ES-I3 (cell line): ENCODE data around the gene HHIPL2.

ENCODE experiments used
- H3K36me3 ChIP-seq: 2 replicates; pipeline ENCODE4 v1.6.1; 2013; ENCODE audit warnings: mild to moderate bottlenecking, low read length, control low read depth, moderate library complexity; ENCODE audit not compliant: insufficient read depth
- H3K4me1 ChIP-seq: 2 replicates; pipeline ENCODE4 v1.6.1; 2013; ENCODE audit warnings: mild to moderate bottlenecking, control low read depth, low read length; ENCODE audit not compliant: insufficient read depth
- H3K9ac ChIP-seq: 2 replicates; pipeline ENCODE4 v1.6.1; 2013; ENCODE audit warnings: low read depth, mild to moderate bottlenecking, low read length, moderate library complexity
- H3K9me3 ChIP-seq: 2 replicates; pipeline ENCODE4 v1.6.1; 2013; ENCODE audit warnings: mild to moderate bottlenecking, low read length, moderate library complexity; ENCODE audit not compliant: control insufficient read depth, insufficient read depth

Gene HHIPL2

GRCh38 chr1:222547944-222548671, at the start of gene HHIPL2:
Gene HHIPL2, minus strand, starts transcription at chr1:222548104. Its CDS starts 60 bp downstream, at chr1:222548044.
- Histone ChIP-seq H3K36me3 (no peaks in the 10 kb centered on the region), H3K9ac (no peak within 1 kb of the TSS), H3K9me3 (no peaks in the 10 kb centered on the region), H3K4me1 (peaks cover 18% of the 10 kb centered on the region; the same call in 1 of the 2 replicates)

- Histone ChIP-seq H3K9ac (no peak overlapping the region), H3K36me3 (no peaks in the 10 kb centered on the region), H3K9me3 (no peaks in the 10 kb centered on the region; the same call in 1 of the 2 replicates), H3K4me1 (no peaks in the 10 kb centered on the region)
Observed at GRCh38 chr1:222596696-222597095, 48.8 kb upstream of the HHIPL2 start.

DNA sequence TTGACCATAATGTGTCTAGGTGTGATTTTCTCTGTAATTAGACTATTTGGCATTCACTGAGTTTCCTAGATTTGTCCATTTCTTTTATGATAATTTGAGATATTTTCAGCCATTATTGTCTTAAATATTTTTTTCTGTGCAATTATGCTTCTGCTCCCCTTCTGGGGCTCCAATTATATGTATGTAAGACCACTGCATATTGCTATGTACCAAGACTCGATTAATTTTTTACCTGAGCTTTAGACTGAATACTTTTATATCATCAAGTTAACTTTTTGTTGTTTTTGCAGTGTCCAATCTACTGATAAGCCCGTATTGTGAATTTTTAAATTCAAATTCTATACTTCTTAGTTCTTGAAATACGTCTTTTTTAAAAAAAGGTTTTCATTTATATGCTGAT, 46.9 kb upstream of the HHIPL2 start:
- Histone ChIP-seq H3K36me3 (no peaks in the 10 kb centered on the region), H3K9me3 (no peaks in the 10 kb centered on the region; the same call in 1 of the 2 replicates), H3K4me1 (no peaks in the 10 kb centered on the region), H3K9ac (no peak overlapping the region)

DNA sequence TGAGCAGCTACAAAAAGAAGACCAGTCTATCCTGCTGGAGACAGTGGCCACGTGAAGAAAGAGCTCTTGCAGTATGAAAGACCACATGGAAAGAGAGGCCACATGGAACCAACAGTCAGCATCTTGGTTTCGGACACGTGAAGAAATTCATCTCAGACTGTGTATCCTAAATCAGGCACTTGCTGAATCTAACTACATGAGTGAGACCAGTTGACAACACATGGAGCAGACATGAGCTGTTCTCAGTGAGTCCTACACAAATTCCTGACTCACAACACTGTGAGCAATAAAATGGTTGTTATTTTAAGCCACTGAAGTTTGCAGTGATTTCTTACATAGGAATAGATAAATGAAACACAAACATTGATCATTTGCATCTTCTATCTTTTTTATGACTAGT, 44.3 kb upstream of the HHIPL2 start:
- H3K9ac ChIP-seq: no peak overlapping the region
- no peaks in the 10 kb centered on the region for H3K36me3 ChIP-seq
- H3K9me3 ChIP-seq: no peaks in the 10 kb centered on the region; the same call in 1 of the 2 replicates
- peaks cover 5% of the 10 kb centered on the region; the same call in 1 of the 2 replicates for H3K4me1 ChIP-seq

GRCh38 chr1:222589462-222590302, 41.8 kb upstream of the HHIPL2 start, which contains the start of gene TAF1A:
Gene TAF1A, minus strand, starts transcription at chr1:222589933.
- Histone ChIP-seq H3K9ac (peak within 1 kb of the TSS; percentile 89), H3K4me1 (peaks cover 5% of the 10 kb centered on the region; the same call in 1 of the 2 replicates), H3K9me3 (no peaks in the 10 kb centered on the region), H3K36me3 (no peaks in the 10 kb centered on the region)

GRCh38 chr1:222588135-222588534, 40.2 kb upstream of the HHIPL2 start:
- H3K9me3 ChIP-seq: no peaks in the 10 kb centered on the region
- H3K36me3 ChIP-seq: no peaks in the 10 kb centered on the region
- peaks cover 5% of the 10 kb centered on the region; the same call in 1 of the 2 replicates for H3K4me1 ChIP-seq
- no peak overlapping the region for H3K9ac ChIP-seq

- Histone ChIP-seq H3K9me3 (no peaks in the 10 kb centered on the region), H3K4me1 (peaks cover 10% of the 10 kb centered on the region; the same call in 1 of the 2 replicates), H3K36me3 (no peaks in the 10 kb centered on the region), H3K9ac (no peak overlapping the region)
Observed at GRCh38 chr1:222586842-222587241, 38.9 kb upstream of the HHIPL2 start.

DNA sequence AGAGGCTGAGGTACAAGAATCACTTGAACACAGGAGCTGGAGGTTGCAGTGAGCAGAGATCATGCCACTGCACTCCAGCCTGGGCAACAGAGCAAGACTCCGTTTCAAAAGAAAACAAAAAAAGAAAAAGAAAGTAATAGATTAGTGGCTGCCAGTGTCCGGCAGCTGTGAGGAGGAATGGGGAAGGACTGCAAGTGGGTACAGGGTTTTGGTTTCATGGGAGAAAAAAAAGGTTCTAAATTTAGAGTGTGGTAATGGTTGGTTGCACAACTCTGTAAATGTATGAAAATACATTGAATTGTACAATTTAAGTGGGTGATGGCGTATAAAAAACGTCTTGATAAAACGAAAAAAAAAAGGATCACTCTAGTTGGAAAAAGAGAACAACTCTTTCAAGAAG, 35.2 kb upstream of the HHIPL2 start:
- Histone ChIP-seq H3K36me3 (no peaks in the 10 kb centered on the region), H3K9me3 (no peaks in the 10 kb centered on the region), H3K4me1 (peaks cover 5% of the 10 kb centered on the region; the same call in 1 of the 2 replicates), H3K9ac (no peak overlapping the region)

DNA sequence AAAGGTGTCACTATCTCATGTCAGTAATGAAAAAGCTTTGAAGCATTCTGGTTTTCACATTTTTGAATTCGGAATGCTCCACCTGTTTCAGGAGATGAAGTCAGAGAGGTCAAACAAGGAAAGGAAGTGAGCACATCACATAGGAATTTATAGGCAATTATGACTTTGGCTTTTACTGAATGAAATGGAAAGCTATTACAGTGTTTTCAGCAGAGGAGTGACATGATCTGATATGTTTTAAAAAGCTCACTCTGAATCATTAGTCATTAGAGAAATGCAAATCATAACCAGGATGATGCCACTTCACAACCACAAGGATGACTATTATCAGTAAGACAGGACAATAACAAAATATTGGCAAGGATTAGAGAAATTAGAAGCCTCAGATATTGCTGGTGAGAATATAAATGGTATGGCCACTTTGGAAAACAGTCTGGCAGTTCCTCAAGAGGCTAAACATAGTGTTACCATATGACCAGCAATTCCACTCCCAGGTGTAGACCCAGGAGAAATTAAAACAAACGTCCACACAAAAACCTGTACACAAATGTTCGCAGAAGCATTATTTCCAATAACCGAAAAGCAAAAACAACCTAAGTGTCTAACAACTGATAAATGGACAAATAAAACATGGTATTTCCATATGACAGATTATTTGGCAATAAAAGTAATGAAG, 34.3 kb upstream of the HHIPL2 start:
- Histone ChIP-seq H3K9ac (no peak overlapping the region), H3K9me3 (no peaks in the 10 kb centered on the region), H3K36me3 (no peaks in the 10 kb centered on the region), H3K4me1 (0 out of 2 replicates have a peak, but pooled peaks cover 5% of the 10 kb centered on the region)

DNA sequence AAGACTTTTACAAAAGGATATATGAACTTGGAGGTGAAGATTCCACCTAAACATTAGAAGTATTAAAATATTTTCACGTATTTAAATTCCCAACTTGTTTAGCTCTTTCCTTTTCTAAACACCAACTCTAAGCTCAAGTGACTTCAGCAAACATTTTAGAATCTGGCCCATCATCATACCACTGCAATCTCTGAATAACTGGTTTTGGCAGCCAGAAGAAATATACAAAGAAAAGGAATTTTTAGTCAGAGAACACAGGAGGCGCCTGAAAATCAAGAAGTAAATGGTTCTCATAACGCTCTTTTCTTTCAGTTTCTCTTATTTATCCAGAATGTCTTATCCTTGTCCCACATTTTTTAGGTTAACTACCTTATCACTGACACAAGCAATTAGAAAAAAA, 31.4 kb upstream of the HHIPL2 start:
- H3K9me3 ChIP-seq: no peaks in the 10 kb centered on the region
- 0 out of 2 replicates have a peak, but pooled peaks cover 3% of the 10 kb centered on the region for H3K36me3 ChIP-seq
- no peak overlapping the region for H3K9ac ChIP-seq
- H3K4me1 ChIP-seq: 0 out of 2 replicates have a peak, but pooled peaks cover 5% of the 10 kb centered on the region

DNA sequence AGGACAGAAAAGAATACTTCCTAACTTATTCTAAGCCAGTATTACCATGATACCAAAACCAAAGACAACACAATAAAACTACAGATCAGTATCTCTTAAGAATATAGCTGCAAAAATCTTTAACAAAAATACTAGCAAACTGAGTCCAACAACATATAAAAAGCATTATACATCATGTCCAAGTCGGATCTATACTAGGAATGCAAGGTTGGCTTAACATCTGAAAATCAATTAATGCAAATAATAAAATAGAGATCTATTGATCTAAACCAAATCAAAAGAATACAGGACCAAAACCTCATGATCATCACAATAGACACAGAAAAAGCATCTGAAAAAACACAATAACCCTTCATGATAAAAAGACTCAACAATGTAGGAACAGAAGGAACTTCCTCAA, 22.9 kb upstream of the HHIPL2 start:
- H3K9me3 ChIP-seq: no peaks in the 10 kb centered on the region; the same call in 1 of the 2 replicates
- no peak overlapping the region for H3K9ac ChIP-seq
- H3K4me1 ChIP-seq: no peaks in the 10 kb centered on the region
- peaks cover 5% of the 10 kb centered on the region for H3K36me3 ChIP-seq

DNA sequence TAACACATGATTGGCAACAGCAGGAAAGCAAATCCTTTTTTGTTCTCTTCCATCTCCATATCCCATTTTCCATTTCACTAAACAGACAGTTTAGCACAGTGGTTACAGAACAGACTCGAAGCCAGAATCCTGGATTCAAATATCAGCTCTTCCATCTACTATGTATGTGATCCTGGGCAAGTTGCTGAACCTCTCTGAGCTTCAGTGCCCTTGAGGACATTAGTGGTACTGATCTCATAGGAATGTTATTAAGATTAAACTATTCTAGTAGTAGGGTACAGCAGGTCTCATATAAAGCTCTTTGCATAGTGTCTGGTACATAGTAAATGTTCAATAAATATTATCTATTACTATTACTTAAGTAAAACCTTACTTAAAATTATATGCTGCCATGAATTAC, 13.8 kb upstream of the HHIPL2 start:
- H3K36me3 ChIP-seq: peaks cover 8% of the 10 kb centered on the region; the same call in 1 of the 2 replicates
- H3K9me3 ChIP-seq: no peaks in the 10 kb centered on the region

GRCh38 chr1:222557574-222557973, 9.7 kb upstream of the HHIPL2 start:
- no peaks in the 10 kb centered on the region for H3K4me1 ChIP-seq
- H3K9me3 ChIP-seq: no peaks in the 10 kb centered on the region
- H3K9ac ChIP-seq: no peak overlapping the region
- H3K36me3 ChIP-seq: peaks cover 9% of the 10 kb centered on the region; the same call in 1 of the 2 replicates

More for the DNA sequence above, 13.8 kb upstream of the HHIPL2 start:
- Histone ChIP-seq H3K4me1 (no peaks in the 10 kb centered on the region), H3K9ac (no peak overlapping the region)

DNA sequence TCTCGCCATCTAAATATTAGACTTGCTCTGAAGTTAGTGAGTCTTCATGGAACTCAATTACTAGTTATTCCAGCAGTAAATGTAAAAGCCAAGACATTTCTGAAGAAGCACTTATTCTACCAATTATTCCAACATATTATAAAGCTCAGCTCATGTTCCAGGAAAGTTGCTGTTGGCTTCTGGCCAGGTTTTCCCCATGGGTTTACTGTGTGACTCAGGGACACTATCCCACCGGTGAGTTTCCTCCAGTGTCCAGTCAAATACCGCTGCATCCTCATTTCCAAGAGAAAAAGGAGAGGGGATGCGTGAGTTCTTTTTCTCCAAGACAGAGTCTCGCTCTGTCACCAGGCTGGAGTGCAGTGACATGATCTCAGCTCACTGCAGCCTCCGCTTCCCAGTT, 9.2 kb upstream of the HHIPL2 start:
- H3K4me1 ChIP-seq: no peaks in the 10 kb centered on the region
- H3K9me3 ChIP-seq: no peaks in the 10 kb centered on the region
- H3K9ac ChIP-seq: no peak overlapping the region
- peaks cover 9% of the 10 kb centered on the region; the same call in 1 of the 2 replicates for H3K36me3 ChIP-seq
